SU-DHL-6 (cell line): ENCODE results near the gene SPATA16.
"Not testable (repeated sequence)": the region's sequence is repeated elsewhere in the genome, so short reads cannot be mapped to it uniquely, and the experiment has no call there.

Experiments
- H2AFZ ChIP-seq: fragments of 200-600 bp; sonication (generic); 2 replicates; pipeline ENCODE4 v1.6.1; 2014; ENCODE audit warnings: low read depth, mild to moderate bottlenecking, moderate library complexity, mixed read lengths, antibody characterized with exemption, low read length; ENCODE audit not compliant: severe bottlenecking
- H3F3A ChIP-seq: fragments of 200-600 bp; shearing (Covaris generic); 2 replicates; pipeline ENCODE4 v1.6.0; 2016; ENCODE audit warnings: antibody characterized with exemption, mild to moderate bottlenecking; ENCODE audit not compliant: insufficient read depth
- H3K27ac ChIP-seq: fragments of 200-600 bp; sonication (generic); 2 replicates; pipeline ENCODE4 v1.5.1; 2016; ENCODE audit warnings: low read depth, mild to moderate bottlenecking, low read length, moderate library complexity, mixed read lengths
- H3K27me3 ChIP-seq: fragments of 200-600 bp; sonication (generic), shearing (Covaris generic); 2 replicates; pipeline ENCODE4 v1.6.0; 2014; ENCODE audit warnings: mild to moderate bottlenecking, low read length
- H3K36me3 ChIP-seq: fragments of 200-600 bp; sonication (generic); 2 replicates; pipeline ENCODE4 v1.6.1; 2014; ENCODE audit warnings: mild to moderate bottlenecking, low read length, mixed read lengths
- H3K4me2 ChIP-seq: fragments of 300-600, 200-600 bp; shearing (Covaris generic), sonication (generic); 2 replicates; pipeline ENCODE4 v1.6.0; 2014; ENCODE audit warnings: low read length, low read depth, mild to moderate bottlenecking; ENCODE audit not compliant: poor library complexity, severe bottlenecking
- H3K4me3 ChIP-seq: fragments of 200-600 bp; sonication (generic); 2 replicates; pipeline ENCODE4 v1.5.1; 2014; ENCODE audit warnings: antibody characterized with exemption, low read length, mild to moderate bottlenecking, mixed read lengths; ENCODE audit not compliant: insufficient read depth, poor library complexity, severe bottlenecking
- H3K79me2 ChIP-seq: fragments of 200-600 bp; sonication (generic); 2 replicates; pipeline ENCODE4 v1.6.1; 2014; ENCODE audit warnings: mild to moderate bottlenecking, low read length, moderate library complexity; ENCODE audit not compliant: insufficient read depth
- H3K9ac ChIP-seq: fragments of 200-600 bp; sonication (generic); 2 replicates; pipeline ENCODE4 v1.7.0; 2014; ENCODE audit warnings: mild to moderate bottlenecking, low read length
- H3K9me2 ChIP-seq: fragments of 200-600 bp; sonication (generic); replicated peaks from 2 replicates; pipeline ENCODE4 v1.6.1; 2014; ENCODE audit warnings: low read length; ENCODE audit not compliant: insufficient read depth
- H3K9me3 ChIP-seq: fragments of 200-600 bp; sonication (generic); 2 replicates; pipeline ENCODE4 v1.6.1; 2014; ENCODE audit warnings: low read length, mixed read lengths; ENCODE audit not compliant: insufficient read depth
- H4K20me1 ChIP-seq: fragments of 200-600 bp; sonication (generic); 2 replicates; pipeline ENCODE4 v1.6.1; 2014; ENCODE audit warnings: low read depth, mild to moderate bottlenecking, antibody characterized with exemption, low read length, moderate library complexity, mixed read lengths
- EZH2phosphoT487 ChIP-seq: fragments of 200-600 bp; sonication (generic), shearing (Covaris generic); conservative IDR thresholded peaks from 2 replicates; pipeline ENCODE4 v1.6.1; 2018; ENCODE audit warnings: mild to moderate bottlenecking, antibody characterized with exemption, low read length, moderate library complexity, mixed read lengths
- TF ChIP-seq, protein P1 (sequence below): fragments of 200-600 bp; sonication (generic); IDR thresholded peaks from one replicate; pipeline ENCODE4 v1.5.1; 2017; ENCODE audit warnings: antibody characterized with exemption, mild to moderate bottlenecking, low read length, moderate library complexity; ENCODE audit not compliant: insufficient read depth, poor library complexity, severe bottlenecking

The SPATA16 gene

DNA sequence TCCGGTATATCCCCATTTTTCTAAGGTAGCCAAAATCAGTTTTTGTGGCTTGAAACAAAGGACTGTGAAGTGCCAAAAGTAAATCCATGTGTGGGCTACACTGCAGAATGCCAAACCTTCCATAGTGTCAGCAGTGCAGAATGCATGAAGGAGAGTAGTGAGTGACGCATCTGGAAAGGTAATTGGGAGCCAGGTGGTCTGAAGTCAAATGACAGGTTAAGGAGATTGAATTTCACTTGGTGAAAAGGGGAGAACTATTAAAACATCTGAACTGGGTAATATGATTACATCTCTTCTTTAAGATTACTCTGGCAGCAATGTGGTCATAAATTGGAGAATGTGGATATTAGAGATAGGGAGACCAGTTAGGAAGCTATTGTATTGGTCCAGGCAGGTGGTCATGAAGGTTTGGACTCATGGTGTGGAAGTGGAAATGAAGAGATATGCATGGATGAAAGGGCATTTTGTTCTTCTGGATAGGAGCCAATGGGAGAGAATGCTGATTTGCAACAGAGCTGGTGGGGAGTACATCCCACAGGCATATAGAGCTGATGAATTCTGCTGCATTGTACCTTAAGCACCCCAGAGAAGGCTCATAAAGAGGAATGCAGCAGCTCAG lies 272.3 kb downstream of the SPATA16 start:
- TF ChIP-seq, protein P1, sequence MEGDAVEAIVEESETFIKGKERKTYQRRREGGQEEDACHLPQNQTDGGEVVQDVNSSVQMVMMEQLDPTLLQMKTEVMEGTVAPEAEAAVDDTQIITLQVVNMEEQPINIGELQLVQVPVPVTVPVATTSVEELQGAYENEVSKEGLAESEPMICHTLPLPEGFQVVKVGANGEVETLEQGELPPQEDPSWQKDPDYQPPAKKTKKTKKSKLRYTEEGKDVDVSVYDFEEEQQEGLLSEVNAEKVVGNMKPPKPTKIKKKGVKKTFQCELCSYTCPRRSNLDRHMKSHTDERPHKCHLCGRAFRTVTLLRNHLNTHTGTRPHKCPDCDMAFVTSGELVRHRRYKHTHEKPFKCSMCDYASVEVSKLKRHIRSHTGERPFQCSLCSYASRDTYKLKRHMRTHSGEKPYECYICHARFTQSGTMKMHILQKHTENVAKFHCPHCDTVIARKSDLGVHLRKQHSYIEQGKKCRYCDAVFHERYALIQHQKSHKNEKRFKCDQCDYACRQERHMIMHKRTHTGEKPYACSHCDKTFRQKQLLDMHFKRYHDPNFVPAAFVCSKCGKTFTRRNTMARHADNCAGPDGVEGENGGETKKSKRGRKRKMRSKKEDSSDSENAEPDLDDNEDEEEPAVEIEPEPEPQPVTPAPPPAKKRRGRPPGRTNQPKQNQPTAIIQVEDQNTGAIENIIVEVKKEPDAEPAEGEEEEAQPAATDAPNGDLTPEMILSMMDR: no peak
- TF ChIP-seq EZH2phosphoT487: no peak
- no peaks in the 10 kb centered on the region for H3K79me2 ChIP-seq
- no peaks in the 10 kb centered on the region for H3K36me3 ChIP-seq
- H3K9me2 ChIP-seq: no peaks in the 10 kb centered on the region
- H3K9ac ChIP-seq: no peak overlapping the region
- no peaks in the 10 kb centered on the region for H3K9me3 ChIP-seq
- H3K27me3 ChIP-seq: no peaks in the 10 kb centered on the region
- H3K4me2 ChIP-seq: no peak overlapping the region
- H3K4me3 ChIP-seq: no peak overlapping the region
- H3F3A ChIP-seq: no peaks in the 10 kb centered on the region
- H2AFZ ChIP-seq: no peak overlapping the region
- no peaks in the 10 kb centered on the region for H4K20me1 ChIP-seq
- no peak overlapping the region for H3K27ac ChIP-seq

DNA sequence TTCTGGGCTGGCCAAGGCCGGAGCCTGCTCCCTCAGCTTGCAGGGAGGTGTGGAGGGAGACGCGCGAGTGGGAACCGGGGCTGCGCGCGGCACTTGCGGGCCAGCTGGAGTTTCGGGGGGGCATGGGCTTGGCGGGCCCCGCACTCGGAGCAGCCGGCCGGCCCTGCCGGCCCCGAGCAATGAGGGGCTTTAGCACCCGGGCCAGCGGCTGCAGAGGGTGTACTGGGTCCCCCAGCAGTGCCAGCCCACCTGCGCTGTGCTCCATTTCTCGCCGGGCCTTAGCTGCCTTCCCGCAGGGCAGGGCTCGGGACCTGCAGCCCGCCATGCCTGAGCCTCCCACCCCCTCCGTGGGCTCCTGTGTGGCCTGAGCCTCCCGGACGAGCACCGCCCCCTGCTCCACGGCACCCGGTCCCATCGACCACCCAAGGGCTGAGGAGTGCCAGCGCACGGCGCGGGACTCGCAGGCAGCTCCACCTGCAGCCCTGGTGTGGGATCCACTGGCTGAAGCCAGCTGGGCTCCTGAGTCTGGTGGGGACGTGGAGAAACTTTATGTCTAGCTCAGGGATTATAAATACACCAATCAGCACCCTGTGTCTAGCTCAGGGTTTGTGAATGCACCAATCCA lies 274.2 kb downstream of the SPATA16 start:
- H3K27me3 ChIP-seq, H3K79me2 ChIP-seq, H4K20me1 ChIP-seq: not testable (repeated sequence)

DNA sequence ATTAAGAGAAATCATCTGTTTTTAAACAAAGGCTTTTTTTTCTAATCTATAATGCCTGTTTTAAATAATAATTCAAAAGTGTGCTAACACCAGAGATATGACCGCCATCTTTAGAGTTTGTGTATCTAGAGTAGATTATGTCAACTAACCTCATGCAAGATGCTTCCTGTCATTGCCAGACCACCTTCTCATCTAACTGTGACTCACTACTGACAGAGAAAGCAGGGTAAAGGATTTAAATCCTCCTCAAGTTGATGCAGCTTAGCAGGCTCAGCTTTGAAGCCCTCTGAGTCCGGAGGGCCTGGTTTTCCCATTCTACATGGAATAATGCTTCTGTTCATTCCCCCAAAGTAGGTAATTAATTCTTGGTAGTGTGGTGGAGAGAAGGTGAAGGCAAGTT lies 282.0 kb downstream of the SPATA16 start:
- no peak overlapping the region for H3K4me3 ChIP-seq
- H3K4me2 ChIP-seq: no peak overlapping the region
- no peak overlapping the region for H2AFZ ChIP-seq
- TF ChIP-seq, protein P1: no peak
- TF ChIP-seq EZH2phosphoT487: no peak
- no peaks in the 10 kb centered on the region for H3F3A ChIP-seq
- no peaks in the 10 kb centered on the region for H3K36me3 ChIP-seq
- no peaks in the 10 kb centered on the region for H3K27me3 ChIP-seq
- H3K9ac ChIP-seq: no peak overlapping the region
- no peak overlapping the region for H3K27ac ChIP-seq
- H3K9me3 ChIP-seq: no peaks in the 10 kb centered on the region
- no peaks in the 10 kb centered on the region; the same call in 1 of the 2 replicates for H3K9me2 ChIP-seq
- no peaks in the 10 kb centered on the region for H3K79me2 ChIP-seq
- no peaks in the 10 kb centered on the region for H4K20me1 ChIP-seq

More for the DNA sequence above, 274.2 kb downstream of the SPATA16 start:
- H3K9me2 ChIP-seq, H3K9me3 ChIP-seq, H3K4me3 ChIP-seq, H3F3A ChIP-seq, H3K36me3 ChIP-seq, H3K27ac ChIP-seq, H3K4me2 ChIP-seq, H3K9ac ChIP-seq, H2AFZ ChIP-seq: not testable (repeated sequence)

DNA sequence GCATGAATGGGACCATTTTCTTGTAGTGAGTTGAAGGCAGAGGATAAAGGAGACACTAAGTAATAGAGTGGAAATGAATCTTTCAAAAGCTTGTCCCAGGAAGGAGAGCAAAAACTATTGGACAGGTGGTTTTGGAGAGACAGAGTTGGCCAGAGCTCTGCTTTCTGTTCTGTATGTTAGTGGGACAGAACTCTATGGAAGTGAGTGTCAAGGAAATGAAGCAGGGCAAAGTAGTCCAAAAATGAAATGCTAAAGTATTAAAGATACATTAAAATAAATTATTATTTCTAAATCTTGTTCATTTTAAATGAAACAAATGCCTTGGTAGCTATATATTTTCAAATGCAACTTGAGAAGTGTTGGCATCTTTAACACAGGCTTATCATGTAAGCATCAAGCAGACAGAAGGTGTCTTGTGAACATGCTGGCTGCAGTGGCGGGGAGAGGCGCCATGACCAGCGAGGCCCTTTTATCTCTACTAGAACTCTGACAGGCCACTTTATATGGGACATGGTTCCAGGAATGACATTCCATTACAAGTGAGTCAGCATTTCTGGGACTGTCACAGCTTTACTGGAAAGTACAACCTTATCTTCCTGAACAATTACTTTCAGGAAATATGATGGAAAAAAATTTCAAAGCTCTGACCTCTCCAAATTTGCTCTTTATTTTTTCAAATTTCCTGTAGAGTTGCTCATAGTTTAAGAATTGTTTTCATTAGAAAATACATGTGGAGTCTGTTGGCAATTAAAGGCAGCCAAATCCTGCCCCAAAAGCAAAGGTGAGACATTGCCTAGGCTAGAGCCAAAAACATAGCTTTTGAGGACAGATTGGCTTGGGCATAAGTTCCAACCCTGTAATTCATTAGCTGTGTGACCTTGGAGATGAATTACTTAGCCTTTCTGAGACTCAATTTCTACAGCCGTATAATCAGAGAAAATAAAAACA lies 284.0 kb downstream of the SPATA16 start:
- no peaks in the 10 kb centered on the region; the same call in 1 of the 2 replicates for H3K9me2 ChIP-seq
- no peaks in the 10 kb centered on the region for H3K36me3 ChIP-seq
- H3K27me3 ChIP-seq: no peaks in the 10 kb centered on the region
- H4K20me1 ChIP-seq: no peaks in the 10 kb centered on the region
- no peak overlapping the region for H3K27ac ChIP-seq
- H3K9me3 ChIP-seq: no peaks in the 10 kb centered on the region
- H3F3A ChIP-seq: no peaks in the 10 kb centered on the region
- no peaks in the 10 kb centered on the region for H3K79me2 ChIP-seq
- no peak overlapping the region for H2AFZ ChIP-seq
- H3K4me2 ChIP-seq: no peak overlapping the region
- TF ChIP-seq, protein P1: no peak
- no peak for TF ChIP-seq EZH2phosphoT487
- no peak overlapping the region for H3K4me3 ChIP-seq
- no peak overlapping the region for H3K9ac ChIP-seq
